Middle frontal gyrus (tissue), 1 donor: ENCODE results near the gene ADAMTS6.
"Not testable (repeated sequence)": the region's sequence is repeated elsewhere in the genome, so short reads cannot be mapped to it uniquely, and the experiment has no call there.

Experiments used
- DNase-seq: peaks from one replicate; pipeline ENCODE4 v3.0.0-alpha.2; 2015; ENCODE audit warnings: low spot score; ENCODE audit errors: extremely low spot score

The ADAMTS6 gene

DNA sequence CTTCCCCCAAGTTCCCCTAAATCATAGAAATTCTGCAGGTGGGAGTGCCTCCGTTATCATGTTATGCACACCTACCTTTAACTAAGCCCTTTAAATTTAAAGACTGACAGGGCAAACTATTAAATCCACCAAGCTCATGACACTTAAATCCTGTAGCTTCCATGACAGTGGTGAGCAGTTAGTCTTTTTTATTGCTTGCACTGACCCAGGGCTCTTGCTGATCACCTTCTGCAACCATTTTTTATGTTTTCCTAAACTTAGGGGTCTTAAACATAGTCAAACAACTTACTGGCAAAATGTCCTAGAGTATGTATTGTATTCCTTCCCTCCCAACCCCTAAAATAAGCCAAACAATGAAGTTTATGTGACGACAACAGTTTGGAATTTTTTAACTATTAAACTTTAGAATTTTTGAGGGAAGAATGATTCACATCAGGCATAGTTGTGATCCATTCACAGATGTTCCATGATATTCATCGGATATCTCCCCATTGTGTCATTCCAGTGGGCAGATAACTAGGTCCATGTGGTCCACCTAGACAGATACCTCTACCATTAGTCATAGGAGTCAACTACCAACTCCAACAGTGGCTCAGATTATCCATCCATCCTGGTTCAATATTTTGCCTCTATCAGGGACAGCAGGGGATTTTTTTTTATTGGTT, 283.1 kb downstream of the ADAMTS6 start:
- no peak for DNase-seq

DNA sequence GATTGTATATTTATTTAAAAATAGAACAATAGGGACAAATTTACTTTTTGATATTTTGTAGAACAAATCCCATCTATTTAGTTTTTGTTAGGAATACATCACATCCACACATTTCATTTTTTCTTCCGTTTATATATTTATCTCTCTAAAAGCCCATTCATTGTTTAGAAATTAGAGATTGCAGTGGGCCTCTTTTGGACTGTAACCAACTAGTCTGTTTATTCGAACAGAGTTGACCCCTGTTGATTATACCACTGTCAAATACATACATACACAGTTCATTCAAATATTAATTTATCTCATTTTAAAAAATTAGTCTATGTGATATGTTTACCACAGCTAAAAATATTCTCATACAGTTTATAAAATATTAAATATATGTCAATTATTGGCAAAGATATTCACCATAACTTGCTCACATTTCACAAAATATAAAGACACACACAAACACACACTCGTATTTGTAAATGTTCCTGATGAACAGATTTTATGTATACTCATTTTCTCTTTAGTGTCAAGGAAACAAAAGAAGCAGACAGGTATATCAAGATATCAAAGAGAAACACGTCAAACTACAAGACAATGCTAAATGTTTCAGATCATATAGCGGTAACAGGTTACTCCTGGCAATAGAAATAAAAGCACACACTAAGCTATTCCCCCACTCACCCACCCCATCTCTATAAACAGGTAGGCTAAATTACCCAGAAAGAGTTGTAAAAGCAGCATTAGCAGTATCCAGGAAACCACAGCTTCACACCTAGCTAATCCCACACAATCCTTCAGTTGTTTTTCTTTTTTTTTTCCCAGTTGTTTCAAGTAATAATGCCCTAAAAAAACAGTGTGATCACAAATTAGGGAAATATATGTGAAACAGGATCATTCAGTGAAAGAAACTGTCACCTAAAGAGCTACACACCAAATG, 283.9 kb downstream of the ADAMTS6 start:
- no peak for DNase-seq

DNA sequence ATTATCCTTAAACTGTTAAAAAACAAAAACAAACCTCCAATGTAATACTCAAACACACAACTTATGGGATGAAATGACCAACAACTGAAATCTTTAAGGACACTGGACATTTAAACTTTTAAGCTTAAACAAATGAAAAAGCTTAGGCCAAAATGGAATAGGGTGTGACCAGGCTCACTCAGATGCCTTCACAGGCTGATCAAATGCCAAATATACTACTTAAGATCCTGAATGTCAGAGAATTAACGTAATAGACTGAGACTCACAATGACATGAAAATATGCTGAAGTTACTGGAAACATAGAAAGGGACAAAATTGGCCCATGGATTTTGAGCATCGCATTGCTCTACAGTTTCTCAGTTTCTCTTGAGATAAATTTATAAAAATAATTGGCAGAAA, 286.8 kb downstream of the ADAMTS6 start:
- no peak for DNase-seq

DNA sequence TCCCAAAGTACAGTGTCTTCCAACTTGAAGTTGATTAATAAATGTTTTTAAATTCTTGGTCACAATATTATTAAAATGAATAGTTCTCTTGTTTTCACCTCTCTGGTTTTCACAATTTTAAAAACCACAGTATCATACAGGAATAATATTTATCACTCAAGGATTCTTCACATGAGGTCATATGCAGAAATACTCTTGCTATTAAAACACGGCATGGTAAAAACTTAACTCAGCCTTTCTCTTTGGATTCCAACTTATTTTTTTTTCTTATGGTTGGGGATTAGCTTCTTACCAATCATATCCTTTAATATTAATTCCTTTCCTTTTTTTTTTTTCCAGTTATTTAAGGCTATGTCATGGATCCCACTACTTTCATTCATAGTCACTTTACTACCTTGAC, 289.4 kb downstream of the ADAMTS6 start:
- DNase-seq: no peak

DNA sequence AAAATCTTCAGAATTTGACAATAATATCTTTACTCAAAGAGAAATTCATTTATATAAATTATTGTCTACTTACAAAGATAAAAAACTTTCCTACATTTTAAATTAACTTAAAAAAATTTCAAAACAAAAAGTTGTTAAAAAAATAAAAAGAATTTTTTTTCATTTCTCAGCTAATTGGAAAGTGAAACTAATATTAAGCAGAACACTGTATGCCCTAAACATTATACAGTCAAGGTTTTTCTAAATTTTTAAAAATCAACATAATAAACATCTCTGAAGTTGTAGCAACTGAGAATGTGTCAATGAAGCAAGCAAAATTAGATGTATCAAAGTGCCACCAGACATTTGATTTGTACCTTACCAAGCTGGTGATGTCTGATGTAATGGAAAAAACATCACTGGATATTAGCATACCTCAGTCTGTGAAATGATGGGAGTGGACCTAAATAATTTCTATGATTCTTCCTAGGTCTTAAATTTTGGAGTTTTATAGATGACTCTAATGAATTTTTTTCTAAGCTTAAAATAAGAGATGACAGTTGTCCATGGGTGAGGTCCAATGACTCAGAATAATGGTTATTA, 290.1 kb downstream of the ADAMTS6 start:
- no peak for DNase-seq

DNA sequence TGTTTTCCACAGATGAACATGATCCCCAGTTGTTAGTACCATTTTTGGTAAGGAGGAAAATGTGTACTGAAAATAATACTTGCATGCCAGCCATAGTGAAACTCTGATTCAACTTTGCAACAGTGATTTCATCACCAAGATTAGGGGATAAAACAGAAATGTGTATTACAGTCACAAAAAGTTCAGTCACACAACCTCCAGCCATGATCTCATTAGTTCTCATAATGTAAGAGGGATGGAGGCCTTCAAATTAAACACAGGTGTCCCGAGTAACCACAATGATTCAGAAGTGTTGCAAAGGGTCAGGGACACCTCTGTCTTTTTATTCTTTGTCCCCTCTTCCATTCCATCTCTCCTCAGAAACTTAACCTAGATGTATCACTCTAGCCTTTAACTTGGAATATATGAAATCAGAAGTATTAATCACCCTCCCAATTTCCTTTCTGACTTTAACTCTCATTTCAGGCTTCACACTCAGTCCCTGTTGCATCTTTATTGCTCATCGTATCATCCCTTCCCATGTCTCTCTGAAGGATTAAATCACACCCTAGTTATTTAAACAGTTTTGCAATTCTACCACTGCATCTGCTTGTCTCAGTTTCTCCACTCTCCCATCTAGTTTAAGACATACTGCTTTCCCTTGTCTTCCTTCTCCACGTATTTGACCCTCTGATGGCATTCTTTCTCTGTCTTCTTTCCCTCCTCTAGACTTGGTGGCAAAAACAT, 291.2 kb downstream of the ADAMTS6 start:
- no peak for DNase-seq

DNA sequence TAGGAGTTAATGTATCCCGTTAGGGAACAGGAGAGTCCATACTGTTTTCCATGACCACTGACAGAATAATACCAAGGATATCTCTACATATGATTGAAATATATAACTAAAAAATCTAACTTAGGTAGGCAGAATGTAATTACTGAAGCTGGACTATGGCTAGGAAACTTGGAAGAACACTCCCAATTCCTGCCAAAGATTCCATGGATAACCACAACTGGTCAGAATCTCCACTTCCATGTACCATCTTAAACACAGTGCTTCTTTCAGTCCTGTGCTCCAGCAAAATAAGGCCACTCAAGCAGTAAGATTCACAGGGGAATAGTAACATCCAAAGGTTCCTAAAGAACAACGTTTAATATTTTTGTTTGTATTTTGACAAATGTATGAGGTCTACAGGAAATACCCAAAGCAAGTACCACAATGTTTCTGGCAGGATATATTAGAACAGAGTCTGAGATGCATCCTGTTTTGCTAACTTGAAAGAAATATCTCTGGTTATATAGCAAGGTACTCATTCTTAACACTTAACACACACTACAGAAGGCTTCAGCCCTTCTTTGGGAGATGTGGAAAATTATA, 295.0 kb downstream of the ADAMTS6 start:
- DNase-seq: no peak

DNA sequence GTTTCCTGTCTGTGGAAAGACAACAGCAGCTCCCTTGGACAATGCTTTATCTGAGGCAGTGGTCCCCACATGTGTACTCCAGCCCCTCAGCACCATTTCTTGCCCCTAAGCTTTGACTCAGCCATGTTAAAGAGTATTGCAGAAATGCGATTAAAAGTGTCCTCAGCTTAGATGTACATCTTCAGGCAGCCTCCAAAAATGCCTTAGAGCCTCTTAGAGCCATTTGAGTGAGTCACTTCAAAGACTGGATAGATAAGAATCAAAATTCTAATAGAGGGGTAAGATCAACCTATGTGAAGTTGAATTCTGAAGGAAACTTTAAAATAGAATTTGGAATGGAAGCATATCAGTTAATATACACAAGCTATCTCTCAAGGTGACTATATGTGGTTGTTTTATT, 296.3 kb downstream of the ADAMTS6 start:
- DNase-seq: no peak

DNA sequence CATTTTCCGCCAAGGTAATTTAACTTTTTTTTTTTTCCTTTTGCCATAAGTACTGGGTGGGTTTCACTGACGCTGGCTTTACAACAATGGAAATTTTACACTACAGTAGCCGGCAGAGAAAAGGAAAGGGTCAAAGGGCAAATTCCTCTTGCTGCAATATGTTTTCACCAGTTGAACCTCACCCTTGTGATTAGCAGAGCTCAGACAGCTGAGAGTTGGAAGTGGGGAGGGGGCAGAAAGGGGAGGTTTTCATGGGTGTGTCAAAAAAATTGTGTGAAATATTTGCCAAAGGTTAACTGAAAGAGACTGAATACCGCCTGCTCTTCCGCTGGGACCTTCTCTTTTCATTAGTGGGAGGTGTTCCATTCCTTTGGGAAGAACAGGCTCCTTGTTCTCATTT, 296.9 kb downstream of the ADAMTS6 start:
- DNase-seq: no peak

DNA sequence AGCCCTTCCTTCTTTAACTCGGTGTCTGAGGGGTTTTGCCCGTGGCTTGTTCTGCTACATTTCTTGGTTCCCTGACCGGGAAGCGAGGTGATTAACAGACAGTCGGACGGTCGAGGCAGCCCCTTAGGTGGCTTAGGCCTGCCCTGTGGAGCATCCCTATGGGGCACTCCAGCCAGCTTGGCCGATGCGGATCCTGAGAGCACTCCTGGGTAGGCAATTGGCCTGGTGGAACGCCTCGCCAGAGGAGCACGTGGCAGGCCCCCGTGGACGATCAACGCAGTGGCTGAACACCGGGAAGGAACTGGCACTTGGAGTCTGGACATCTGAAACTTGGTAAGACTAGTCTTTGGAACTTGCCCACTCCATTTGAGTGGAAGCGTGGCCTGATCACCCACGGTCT, 307.5 kb downstream of the ADAMTS6 start:
- DNase-seq: not testable (repeated sequence)

DNA sequence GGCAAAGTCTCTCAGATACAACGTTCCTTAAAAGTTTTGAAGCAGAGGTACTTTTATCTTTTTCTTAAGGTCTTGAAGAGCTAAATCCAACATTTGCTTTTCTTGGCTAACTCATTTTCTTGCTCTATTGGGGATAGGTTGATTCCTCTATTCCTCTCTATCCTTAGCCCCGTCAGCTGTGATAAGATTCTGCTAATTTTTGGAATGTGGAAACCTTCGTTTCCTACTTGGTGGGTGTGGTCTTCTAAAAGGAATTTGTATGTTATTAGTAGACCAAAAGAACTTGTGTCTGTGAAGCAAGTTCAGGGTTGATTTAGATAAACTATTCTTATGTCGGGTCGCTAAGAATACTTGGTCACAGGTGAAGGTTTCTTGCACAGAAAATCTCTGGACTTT, 308.6 kb downstream of the ADAMTS6 start:
- DNase-seq: no peak

DNA sequence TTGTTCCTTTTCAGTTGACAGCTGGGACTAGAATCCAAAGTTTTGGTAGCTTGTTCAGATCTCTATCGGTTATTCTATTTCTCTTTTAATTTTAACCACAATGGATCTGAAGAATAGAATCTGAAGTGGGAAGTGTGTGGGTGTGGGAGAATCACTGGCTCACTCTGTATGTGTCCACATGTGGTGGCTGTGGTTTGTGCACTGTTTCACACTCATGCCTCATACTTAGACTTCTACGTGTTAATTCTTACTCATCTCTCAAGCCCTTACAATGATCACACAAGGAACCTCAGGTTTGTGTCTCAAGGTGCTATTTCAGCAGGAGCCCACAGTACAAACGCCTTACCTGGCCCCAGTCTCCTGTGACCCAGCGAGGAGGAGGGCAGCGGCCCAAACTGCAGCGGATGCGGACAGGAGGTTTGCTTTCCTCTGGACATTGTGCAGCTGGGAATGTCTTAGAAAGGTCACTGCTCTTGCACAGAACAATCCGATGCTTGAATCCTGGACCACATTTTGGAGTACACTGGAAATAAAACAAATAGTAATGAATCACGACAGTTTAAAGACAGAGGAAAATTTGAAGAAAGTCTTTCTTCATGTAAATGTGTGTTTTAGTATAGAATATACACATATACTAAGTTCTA, 309.1 kb downstream of the ADAMTS6 start:
- DNase-seq: no peak

DNA sequence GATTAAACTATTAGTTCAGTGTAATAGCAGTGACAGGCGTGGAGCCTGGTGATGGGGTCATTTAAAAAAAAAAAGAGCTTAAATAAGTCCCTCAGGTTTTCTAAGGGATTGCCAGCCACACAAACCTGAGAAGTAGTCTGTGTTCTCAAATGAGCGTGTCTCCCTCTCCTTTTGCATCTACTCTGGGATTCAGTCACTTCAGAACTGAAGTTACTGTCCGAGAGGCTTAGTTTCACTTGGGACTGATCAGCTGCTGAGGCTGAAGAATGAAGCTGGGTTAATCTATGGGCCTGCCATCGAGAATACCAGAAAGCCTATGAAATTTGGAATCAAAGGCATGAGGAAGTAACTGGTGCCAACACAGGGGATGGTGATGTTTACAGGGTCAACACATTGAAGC, 310.1 kb downstream of the ADAMTS6 start:
- no peak for DNase-seq

DNA sequence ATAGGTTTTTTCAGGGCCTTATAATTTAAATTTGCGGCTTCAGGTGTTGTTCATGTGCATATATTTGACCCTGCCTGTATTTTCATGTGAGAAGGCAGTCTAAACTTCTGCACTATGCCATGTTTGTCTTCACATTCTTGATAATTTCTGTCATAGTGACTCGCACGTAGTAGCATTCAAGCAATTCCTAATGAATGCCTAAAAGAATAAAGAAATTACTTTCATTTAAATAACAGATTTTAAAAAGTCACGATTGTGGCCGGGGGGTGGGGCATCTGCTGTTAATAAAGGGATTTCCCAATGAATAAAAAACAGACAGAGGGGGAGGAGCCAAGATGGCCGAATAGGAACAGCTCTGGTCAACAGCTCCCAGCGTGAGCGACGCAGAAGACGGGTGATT, 318.0 kb downstream of the ADAMTS6 start:
- no peak for DNase-seq

DNA sequence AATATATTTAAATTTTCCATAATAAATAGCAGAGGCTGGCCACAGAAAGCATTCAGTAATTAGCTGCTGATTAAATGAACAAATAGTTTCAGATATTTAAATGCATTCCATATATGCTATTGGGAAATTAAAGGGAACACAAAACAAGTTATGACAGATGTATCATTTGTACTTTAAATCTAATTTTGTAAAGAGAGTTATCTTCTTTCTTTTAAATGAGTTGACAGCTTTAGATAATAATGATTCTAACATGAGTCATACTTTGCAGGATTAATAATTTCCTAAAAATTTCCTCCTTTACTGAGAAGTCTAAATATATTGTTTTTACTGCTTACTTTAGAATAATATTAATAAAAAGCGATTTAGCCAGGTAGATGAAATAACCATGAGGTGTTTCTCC, 320.1 kb downstream of the ADAMTS6 start:
- no peak for DNase-seq

DNA sequence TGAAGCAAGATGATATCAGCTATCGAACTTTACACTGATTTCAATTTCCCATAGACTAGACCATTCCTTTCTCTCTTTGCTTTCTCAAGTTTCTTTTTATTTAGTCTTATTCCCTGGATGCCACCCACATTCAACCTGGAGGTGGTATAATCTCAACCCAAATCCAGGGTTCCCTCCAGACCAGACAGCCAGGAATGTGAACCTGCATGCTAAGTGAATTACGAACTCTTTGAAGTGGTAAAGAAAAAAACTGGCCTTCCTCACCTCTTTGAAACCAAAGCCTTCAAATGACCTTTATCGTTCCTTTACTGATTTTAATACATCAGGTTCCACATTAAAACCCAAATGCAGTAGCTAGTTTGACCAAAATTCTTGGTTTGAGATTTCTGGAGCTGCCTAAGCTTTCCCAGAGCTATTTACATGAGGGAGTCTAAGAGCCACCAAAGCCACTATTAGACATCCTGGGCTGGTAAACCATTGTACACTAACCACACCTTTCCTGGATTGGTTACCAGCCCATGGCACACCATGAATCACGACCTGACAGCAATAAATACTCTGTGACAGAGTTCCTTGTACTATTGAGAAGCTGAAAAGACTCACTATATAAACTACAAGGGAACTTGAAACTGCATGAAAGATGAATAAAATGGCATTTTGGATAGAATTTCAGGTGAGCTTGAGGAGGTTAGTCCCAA, 323.7 kb downstream of the ADAMTS6 start:
- DNase-seq: no peak

DNA sequence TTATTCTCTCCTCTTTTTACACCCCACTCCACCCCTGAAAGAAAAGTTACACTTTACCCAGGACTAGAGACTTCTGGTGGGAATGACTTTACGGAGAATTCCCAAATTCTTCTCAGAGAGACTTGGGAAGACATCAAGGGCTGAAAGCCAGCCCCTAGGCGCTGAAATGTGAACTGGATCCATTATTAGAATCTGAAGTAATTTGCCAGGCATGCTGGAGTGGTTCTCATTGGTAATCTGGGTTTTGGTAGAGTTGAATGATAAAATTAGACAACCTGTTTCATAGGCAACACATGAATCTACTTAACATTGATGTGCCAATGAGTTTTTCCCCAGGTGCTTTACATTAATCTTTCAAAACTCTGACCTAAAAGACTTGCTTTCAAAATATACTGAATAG, 324.8 kb downstream of the ADAMTS6 start:
- DNase-seq: no peak

DNA sequence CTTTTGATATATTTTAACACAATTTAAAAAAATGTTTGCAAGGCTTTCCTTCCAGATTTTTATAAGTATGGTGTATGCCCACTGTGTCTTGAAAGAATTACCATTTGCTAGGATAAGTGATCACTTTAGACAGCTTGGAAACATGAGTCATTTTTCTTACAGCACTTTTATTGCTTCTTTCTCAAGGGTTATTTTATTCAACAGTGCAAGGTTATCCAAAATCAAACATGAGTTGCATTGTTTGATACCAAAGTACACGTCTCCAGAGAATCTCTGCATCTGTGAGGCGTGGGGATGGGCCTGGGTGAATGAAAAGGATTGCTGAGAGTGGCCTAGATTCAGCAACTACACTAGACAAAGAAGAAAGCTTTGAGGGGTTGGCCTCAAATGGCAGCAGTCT, 329.6 kb downstream of the ADAMTS6 start:
- no peak for DNase-seq

DNA sequence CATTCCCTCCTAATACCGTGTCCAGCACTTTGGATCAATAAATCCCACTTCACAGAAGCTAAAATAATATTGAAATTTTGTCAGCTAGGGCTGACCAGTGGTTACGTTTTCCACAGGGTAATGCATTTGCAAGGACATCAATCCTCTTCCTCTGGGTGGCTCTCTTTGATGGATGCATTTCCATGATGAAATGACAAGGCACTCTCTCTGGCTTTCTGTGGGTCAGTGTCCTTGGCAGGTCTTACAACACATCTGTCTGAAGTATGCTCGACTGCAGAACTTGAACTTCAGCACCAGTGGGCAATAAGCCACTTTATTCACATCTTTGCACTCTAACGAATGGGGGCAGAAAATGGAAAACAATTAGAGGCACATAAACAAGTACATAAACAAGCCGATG, 330.1 kb downstream of the ADAMTS6 start:
- DNase-seq: no peak

DNA sequence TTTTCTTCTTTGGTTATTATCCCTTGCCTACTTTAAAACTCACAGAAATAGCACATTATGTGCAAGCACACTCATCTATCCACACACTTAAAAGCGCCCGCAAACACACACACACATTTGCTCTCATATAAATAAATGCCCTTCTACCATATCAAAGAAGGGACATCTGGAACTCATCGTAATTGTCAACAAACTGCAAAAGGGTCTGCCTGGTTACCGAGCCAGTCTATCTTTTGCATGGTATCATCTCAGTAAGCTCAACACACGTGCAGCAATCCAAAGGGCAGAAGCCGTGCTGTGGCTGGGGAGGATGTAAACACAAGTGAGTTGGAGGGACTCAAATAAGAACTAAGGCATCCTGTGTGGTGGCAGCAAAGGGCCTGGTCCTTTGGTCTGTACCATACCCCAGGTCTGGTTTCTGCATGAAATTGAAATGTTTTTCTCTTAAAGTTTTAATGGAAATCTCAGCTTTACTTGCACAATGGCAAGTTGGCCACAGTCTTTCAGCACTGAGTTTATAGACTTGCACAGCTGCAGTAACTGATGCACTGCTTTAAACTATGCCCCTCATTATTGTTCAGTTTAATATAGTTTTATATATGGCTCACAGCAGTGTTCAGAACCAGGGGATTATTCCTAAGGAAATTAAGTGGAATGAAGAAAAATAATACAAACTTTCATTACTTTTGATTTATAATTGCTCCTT, 331.0 kb downstream of the ADAMTS6 start:
- no peak for DNase-seq
